Fibroblast of lung (primary cell): ENCODE results near the gene RERE.

ENCODE experiments used
- EZH2 ChIP-seq: IDR thresholded peaks from 2 replicates; pipeline ENCODE4 v1.5.1; 2012; ENCODE audit warnings: low read length, control low read depth, mild to moderate bottlenecking; ENCODE audit errors: missing control alignments
- TF ChIP-seq, protein P1 (sequence below), 2 donors: IDR thresholded peaks in 1 of 2; conservative IDR thresholded peaks in 1 of 2; 1 replicate in 1 of 2; 2 replicates in 1 of 2; pipeline ENCODE4 v1.5.1; 2011 to 2012; ENCODE audit warnings: low read length in 2 of 2, control low read depth in 1 of 2, inconsistent platforms in 1 of 2, low read depth in 1 of 2, mild to moderate bottlenecking in 1 of 2

DNA sequence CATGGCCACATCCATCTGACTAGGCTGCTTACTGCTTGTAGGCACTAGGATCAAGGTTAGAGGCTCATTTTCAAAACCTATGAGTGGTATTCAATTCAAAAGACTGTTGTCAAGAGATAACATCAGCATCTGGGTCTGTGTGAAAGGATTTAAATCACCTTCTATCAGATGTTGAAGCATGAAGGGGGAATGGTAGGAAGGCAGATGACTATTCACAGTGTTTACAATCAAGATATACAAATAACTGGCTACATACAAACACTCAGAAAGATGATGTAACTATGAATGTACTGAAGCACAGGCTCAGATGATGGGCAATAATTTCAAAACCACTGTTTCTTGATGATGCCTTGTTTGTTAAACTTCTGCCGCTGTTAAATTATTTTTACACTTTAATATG is 250.3 kb downstream of the RERE start:
- TF ChIP-seq, protein P1, sequence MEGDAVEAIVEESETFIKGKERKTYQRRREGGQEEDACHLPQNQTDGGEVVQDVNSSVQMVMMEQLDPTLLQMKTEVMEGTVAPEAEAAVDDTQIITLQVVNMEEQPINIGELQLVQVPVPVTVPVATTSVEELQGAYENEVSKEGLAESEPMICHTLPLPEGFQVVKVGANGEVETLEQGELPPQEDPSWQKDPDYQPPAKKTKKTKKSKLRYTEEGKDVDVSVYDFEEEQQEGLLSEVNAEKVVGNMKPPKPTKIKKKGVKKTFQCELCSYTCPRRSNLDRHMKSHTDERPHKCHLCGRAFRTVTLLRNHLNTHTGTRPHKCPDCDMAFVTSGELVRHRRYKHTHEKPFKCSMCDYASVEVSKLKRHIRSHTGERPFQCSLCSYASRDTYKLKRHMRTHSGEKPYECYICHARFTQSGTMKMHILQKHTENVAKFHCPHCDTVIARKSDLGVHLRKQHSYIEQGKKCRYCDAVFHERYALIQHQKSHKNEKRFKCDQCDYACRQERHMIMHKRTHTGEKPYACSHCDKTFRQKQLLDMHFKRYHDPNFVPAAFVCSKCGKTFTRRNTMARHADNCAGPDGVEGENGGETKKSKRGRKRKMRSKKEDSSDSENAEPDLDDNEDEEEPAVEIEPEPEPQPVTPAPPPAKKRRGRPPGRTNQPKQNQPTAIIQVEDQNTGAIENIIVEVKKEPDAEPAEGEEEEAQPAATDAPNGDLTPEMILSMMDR (conservative IDR thresholded peaks at IDR 0.05 in 1 of 2, IDR thresholded peaks at IDR 0.05 in 1 of 2; ENCODE audit: low read depth in 1 of 2, low read length in 2 of 2): no peak
- TF ChIP-seq EZH2: no peak
